ENCODE data around the gene COPS3. TPM values are rescaled to one million over a fixed set of nuclear protein-coding genes. Genes with fewer than 3 reads are reported as not detected.
A peak's percentile ranks its signal among the peaks of the same experiment; 100 is the strongest.

COPS3 gene
- total RNA-seq, 4 donors from 2014 or later = 21.4 to 36.3 (median 29.4) TPM

GRCh38 chr17:17226451-17227265, 54.4 kb downstream of the COPS3 start:
- H3K36me3 ChIP-seq = peaks cover 0 to 100% (median 3%) of the 10 kb centered on the region in 3 donors
- H3K4me3 ChIP-seq = no peak overlapping the region
- no peak for TF ChIP-seq CTCF (IDR thresholded peaks at IDR 0.05)
- no peak for TF ChIP-seq POLR2A (IDR thresholded peaks at IDR 0.05)
- DNase-seq = peak in 1 of 3 donors; percentile 45
- H3K27me3 ChIP-seq = no peaks in the 10 kb centered on the region
- no peak overlapping the region for H3K27ac ChIP-seq
- no peaks in the 10 kb centered on the region for H3K9me3 ChIP-seq
- H3K4me1 ChIP-seq = peaks cover 0 to 3% (median 0%) of the 10 kb centered on the region in 4 donors

DNA sequence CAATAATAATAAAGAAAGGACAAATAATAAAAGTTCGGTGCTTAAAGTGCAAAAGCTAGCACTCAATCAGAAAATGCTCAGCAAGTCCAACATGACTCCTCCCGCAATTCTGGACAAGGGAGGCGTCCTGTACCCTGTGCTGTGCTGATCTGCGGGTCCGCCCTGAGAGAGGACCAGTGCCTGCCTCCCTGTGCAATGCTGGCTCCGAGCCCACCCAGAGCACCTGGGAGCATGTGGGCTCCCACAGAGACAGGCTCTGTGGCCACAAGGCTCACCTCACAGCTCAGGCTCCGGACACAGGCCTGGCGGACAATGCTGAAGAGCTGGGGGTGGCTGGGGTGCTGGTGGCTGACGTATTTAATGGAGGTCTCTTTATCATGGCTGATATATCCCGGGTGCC, 55.1 kb downstream of the COPS3 start:
- peak in 1 of 3 donors; percentile 29 for DNase-seq
- Histone ChIP-seq H3K36me3 (peaks cover 0 to 100% (median 3%) of the 10 kb centered on the region in 3 donors), H3K27ac (no peak overlapping the region), H3K27me3 (no peaks in the 10 kb centered on the region), H3K9me3 (no peaks in the 10 kb centered on the region), H3K4me3 (no peak overlapping the region), H3K4me1 (no peaks in the 10 kb centered on the region)
- TF ChIP-seq CTCF (IDR thresholded peaks at IDR 0.05) (no peak), POLR2A (IDR thresholded peaks at IDR 0.05) (no peak)

DNA sequence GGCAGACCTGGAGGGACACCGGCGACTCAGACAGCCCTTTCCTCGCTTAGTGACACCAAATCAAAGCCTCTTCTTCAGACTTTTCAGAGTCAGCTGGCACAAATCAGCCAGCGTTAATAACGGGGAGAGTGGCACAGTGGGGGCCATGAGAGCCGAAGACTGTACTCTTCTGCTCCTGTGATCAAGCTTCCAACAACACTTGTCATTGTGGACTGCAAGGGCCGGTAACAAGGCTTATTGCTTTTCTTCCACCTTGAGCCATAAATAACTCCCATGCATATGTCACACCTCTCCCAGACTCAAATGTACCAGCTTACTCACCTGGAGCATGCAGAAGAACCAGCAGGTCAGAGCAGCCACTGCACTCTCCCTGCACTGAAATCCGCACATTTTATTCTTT, 56.9 kb downstream of the COPS3 start:
- no peak for TF ChIP-seq POLR2A (IDR thresholded peaks at IDR 0.05)
- TF ChIP-seq CTCF (IDR thresholded peaks at IDR 0.05) = no peak
- Histone ChIP-seq H3K36me3 (peaks cover 0 to 99% (median 3%) of the 10 kb centered on the region in 3 donors), H3K4me1 (no peaks in the 10 kb centered on the region), H3K4me3 (no peak overlapping the region), H3K27ac (no peak overlapping the region), H3K9me3 (no peaks in the 10 kb centered on the region), H3K27me3 (no peaks in the 10 kb centered on the region)
- DNase-seq = no peak

GRCh38 chr17:17223736-17224135, 57.3 kb downstream of the COPS3 start:
- Histone ChIP-seq H3K9me3 (no peaks in the 10 kb centered on the region), H3K4me3 (no peak overlapping the region), H3K36me3 (peaks cover 0 to 99% (median 3%) of the 10 kb centered on the region in 3 donors), H3K27me3 (no peaks in the 10 kb centered on the region), H3K27ac (no peak overlapping the region), H3K4me1 (no peaks in the 10 kb centered on the region)
- TF ChIP-seq CTCF (IDR thresholded peaks at IDR 0.05) (no peak), POLR2A (IDR thresholded peaks at IDR 0.05) (no peak)
- no peak for DNase-seq

DNA sequence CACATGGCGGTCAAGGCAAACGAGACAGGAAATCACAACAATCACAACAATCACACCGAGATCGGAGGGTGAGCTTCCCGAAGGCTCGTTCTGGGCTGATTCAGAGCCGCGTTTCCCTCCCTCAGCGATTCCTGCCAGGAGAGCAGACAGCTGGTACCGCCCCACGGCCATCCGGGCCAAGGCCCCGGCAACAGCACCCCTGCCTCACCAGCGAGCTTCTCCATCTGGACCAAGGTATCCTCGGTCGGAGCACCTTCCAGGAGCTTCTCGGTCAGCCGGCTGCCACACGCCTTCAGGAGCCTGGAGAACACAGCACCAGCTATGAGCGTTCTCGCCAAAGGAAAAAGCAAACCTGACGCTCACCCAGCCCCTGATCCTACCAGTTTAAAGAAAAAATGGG, 59.7 kb downstream of the COPS3 start:
- H3K36me3 ChIP-seq = peaks cover 0 to 99% (median 0%) of the 10 kb centered on the region in 3 donors
- TF ChIP-seq POLR2A (IDR thresholded peaks at IDR 0.05) (no peak), CTCF (IDR thresholded peaks at IDR 0.05) (no peak)

More for the DNA sequence above, 59.7 kb downstream of the COPS3 start:
- Histone ChIP-seq H3K27me3 (no peaks in the 10 kb centered on the region), H3K27ac (no peak overlapping the region), H3K9me3 (no peaks in the 10 kb centered on the region), H3K4me3 (no peak overlapping the region), H3K4me1 (no peaks in the 10 kb centered on the region)
- no peak for DNase-seq

Measured in Peyer's patch (tissue), 4 donors.